ENCODE data around the gene TFAP2B. TPM values are rescaled to one million over a fixed set of nuclear protein-coding genes. Genes with fewer than 3 reads are reported as not detected.

The TFAP2B gene
- polyA plus RNA-seq, 1 donor from 2014 or later = not detected

DNA sequence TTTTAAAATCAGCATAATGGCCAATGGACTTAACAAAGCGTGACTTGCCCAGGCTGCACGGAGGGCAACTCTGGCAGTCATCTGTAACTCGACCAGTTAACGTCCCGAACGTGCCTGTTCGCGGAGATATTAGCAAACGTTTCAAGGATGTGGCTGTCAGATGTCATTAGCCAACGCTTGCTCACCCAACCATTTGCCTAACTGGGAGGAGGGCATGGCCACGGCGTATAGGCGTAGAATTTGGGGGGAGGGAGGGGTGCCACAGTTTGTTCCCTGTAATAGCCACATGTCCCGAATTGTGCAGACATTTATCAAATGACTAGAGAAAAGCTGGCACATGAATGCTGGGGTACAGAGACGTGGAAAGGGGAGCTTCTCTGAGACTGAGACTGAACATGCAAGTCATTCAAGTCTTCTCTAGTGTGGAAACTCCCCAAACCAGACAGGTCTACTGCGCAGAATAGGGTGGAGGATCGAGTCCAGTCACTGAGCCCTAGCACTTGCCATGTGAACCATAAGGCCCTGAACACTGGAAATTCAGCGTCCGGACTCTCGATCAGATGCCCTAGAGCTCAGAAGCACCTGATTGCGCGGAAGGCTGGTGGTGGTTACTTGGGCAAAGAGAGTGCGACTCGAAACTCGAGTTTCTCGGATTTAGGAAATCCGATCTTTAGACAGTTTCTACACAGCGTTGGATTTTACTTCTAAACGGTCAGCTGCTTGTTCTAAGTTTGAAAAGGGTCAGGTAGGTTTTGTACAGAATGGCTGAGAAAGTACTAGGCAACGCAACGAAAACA lies 32.6 kb downstream of the TFAP2B start:
- H2AFZ ChIP-seq (ENCODE audit: low read depth, low read length) = no peak overlapping the region
- H3K27ac ChIP-seq (ENCODE audit: low read length) = no peak overlapping the region
- no peaks in the 10 kb centered on the region for H3K9me2 ChIP-seq (ENCODE audit: insufficient read depth, low read length)
- H3K27me3 ChIP-seq (ENCODE audit: insufficient read depth, low read depth, low read length) = peaks cover 91% of the 10 kb centered on the region
- no peaks in the 10 kb centered on the region for H3K79me2 ChIP-seq (replicated peaks; ENCODE audit: insufficient read depth, low read length)
- H3K9me3 ChIP-seq (ENCODE audit: low read length) = no peaks in the 10 kb centered on the region
- no peak for TF ChIP-seq POLR2AphosphoS5 (IDR thresholded peaks at IDR 0.05)
- no peak for TF ChIP-seq SMC3 (conservative IDR thresholded peaks at IDR 0.05; ENCODE audit: poor library complexity)
- TF ChIP-seq EZH2 (IDR thresholded peaks at IDR 0.05; ENCODE audit: borderline replicate concordance, insufficient read depth, low read length, poor library complexity, severe bottlenecking) = no peak
- no peak for TF ChIP-seq TAF1 (IDR thresholded peaks at IDR 0.05; ENCODE audit: low read depth)
- TF ChIP-seq, protein P1, sequence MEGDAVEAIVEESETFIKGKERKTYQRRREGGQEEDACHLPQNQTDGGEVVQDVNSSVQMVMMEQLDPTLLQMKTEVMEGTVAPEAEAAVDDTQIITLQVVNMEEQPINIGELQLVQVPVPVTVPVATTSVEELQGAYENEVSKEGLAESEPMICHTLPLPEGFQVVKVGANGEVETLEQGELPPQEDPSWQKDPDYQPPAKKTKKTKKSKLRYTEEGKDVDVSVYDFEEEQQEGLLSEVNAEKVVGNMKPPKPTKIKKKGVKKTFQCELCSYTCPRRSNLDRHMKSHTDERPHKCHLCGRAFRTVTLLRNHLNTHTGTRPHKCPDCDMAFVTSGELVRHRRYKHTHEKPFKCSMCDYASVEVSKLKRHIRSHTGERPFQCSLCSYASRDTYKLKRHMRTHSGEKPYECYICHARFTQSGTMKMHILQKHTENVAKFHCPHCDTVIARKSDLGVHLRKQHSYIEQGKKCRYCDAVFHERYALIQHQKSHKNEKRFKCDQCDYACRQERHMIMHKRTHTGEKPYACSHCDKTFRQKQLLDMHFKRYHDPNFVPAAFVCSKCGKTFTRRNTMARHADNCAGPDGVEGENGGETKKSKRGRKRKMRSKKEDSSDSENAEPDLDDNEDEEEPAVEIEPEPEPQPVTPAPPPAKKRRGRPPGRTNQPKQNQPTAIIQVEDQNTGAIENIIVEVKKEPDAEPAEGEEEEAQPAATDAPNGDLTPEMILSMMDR (IDR thresholded peaks at IDR 0.05; ENCODE audit: poor library complexity, severe bottlenecking) = no peak
- no peak for TF ChIP-seq EP300 (conservative IDR thresholded peaks at IDR 0.05; ENCODE audit: poor library complexity, severe bottlenecking)
- TF ChIP-seq, protein P2, sequence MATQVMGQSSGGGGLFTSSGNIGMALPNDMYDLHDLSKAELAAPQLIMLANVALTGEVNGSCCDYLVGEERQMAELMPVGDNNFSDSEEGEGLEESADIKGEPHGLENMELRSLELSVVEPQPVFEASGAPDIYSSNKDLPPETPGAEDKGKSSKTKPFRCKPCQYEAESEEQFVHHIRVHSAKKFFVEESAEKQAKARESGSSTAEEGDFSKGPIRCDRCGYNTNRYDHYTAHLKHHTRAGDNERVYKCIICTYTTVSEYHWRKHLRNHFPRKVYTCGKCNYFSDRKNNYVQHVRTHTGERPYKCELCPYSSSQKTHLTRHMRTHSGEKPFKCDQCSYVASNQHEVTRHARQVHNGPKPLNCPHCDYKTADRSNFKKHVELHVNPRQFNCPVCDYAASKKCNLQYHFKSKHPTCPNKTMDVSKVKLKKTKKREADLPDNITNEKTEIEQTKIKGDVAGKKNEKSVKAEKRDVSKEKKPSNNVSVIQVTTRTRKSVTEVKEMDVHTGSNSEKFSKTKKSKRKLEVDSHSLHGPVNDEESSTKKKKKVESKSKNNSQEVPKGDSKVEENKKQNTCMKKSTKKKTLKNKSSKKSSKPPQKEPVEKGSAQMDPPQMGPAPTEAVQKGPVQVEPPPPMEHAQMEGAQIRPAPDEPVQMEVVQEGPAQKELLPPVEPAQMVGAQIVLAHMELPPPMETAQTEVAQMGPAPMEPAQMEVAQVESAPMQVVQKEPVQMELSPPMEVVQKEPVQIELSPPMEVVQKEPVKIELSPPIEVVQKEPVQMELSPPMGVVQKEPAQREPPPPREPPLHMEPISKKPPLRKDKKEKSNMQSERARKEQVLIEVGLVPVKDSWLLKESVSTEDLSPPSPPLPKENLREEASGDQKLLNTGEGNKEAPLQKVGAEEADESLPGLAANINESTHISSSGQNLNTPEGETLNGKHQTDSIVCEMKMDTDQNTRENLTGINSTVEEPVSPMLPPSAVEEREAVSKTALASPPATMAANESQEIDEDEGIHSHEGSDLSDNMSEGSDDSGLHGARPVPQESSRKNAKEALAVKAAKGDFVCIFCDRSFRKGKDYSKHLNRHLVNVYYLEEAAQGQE (IDR thresholded peaks at IDR 0.05; ENCODE audit: borderline replicate concordance) = no peak
- no peak for TF ChIP-seq MXI1 (conservative IDR thresholded peaks at IDR 0.05; ENCODE audit: poor library complexity, severe bottlenecking)
- no peak for TF ChIP-seq RAD21 (conservative IDR thresholded peaks at IDR 0.05)
- H3K9ac ChIP-seq (ENCODE audit: low read length) = no peak overlapping the region
- peak overlapping the region; percentile 68 for H3K4me3 ChIP-seq (ENCODE audit: low read length)
- no peaks in the 10 kb centered on the region for H3K36me3 ChIP-seq (ENCODE audit: insufficient read depth, low read length)
- H3F3A ChIP-seq (ENCODE audit: insufficient read depth, low read length, poor library complexity, severe bottlenecking) = no peaks in the 10 kb centered on the region
- no peaks in the 10 kb centered on the region for H4K20me1 ChIP-seq (ENCODE audit: insufficient read depth)
- H3K4me2 ChIP-seq (ENCODE audit: low read length) = no peak overlapping the region

DNA sequence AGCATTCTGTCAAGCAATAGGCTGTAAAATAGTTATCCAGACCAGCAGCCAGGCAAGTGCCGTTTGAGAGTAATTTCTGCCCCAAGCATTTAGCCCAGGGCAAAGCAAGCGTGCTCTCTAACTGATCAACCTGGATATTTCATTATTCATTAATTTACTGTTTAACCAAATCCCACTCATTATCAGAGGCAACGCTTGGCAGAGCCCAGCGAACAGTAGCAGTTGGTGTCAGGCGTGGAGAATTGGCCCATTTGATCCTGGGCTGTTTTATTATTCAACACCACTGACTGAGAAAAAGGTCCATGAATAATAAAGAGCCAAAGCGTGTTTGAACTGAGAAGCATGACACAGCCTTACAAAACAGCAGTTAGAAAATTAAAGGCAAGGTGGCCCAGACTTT lies 35.3 kb downstream of the TFAP2B start:
- Histone ChIP-seq H3K4me3 (ENCODE audit: low read length) (no peak overlapping the region), H3K4me2 (ENCODE audit: low read length) (no peak overlapping the region), H3K9ac (ENCODE audit: low read length) (no peak overlapping the region), H3K27ac (ENCODE audit: low read length) (no peak overlapping the region), H3K9me3 (ENCODE audit: low read length) (no peaks in the 10 kb centered on the region), H3F3A (ENCODE audit: insufficient read depth, low read length, poor library complexity, severe bottlenecking) (no peaks in the 10 kb centered on the region), H3K36me3 (ENCODE audit: insufficient read depth, low read length) (no peaks in the 10 kb centered on the region), H3K9me2 (ENCODE audit: insufficient read depth, low read length) (no peaks in the 10 kb centered on the region), H2AFZ (ENCODE audit: low read depth, low read length) (no peak overlapping the region), H4K20me1 (ENCODE audit: insufficient read depth) (no peaks in the 10 kb centered on the region), H3K79me2 (replicated peaks; ENCODE audit: insufficient read depth, low read length) (no peaks in the 10 kb centered on the region), H3K27me3 (ENCODE audit: insufficient read depth, low read depth, low read length) (peaks cover 64% of the 10 kb centered on the region)
- TF ChIP-seq MXI1 (conservative IDR thresholded peaks at IDR 0.05; ENCODE audit: poor library complexity, severe bottlenecking) (no peak), RAD21 (conservative IDR thresholded peaks at IDR 0.05) (no peak)
- TF ChIP-seq, protein P1 (IDR thresholded peaks at IDR 0.05; ENCODE audit: poor library complexity, severe bottlenecking) = no peak

Data from neural cell (in vitro differentiated cells).